GM19463 (cell line): Measurements from ENCODE around the gene SPINK13.
"Not testable (repeated sequence)": the region's sequence is repeated elsewhere in the genome, so short reads cannot be mapped to it uniquely, and the experiment has no call there.

Source experiments
- ATAC-seq: cut with Tn5 transposase; IDR thresholded peaks from one replicate; pipeline ENCODE4 v1.9.1; 2021; ENCODE audit warnings: mild to moderate bottlenecking, moderate library complexity; ENCODE audit not compliant: unreplicated experiment

SPINK13 gene

GRCh38 chr5:148311484-148311883, 42.9 kb downstream of the SPINK13 start:
- no peak for ATAC-seq

GRCh38 chr5:148312153-148312552, 43.6 kb downstream of the SPINK13 start, which contains the start of gene SPINK7:
Gene SPINK7 (plus strand): TSS chr5:148312423. CDS start chr5:148312484, 61 bp downstream.
- no peak for ATAC-seq

DNA sequence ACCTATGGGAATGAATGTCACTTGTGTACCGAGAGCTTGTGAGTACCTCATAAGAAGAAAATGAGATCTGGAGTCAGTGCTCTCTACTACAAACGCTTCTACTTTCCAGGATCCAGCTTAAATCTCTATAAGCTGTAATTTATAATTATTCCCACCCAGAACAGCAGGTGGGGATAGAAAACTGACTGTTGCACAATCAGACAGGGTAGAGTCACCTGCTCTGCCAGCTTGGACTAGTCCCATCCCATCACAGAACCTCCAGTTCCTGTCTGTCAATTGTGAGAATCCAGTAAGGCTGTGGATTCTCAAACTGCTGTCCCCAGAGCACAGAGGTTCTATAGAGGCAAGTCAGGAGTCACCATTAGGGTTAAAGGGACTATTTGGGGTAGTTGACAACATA, 45.6 kb downstream of the SPINK13 start:
- no peak for ATAC-seq

DNA sequence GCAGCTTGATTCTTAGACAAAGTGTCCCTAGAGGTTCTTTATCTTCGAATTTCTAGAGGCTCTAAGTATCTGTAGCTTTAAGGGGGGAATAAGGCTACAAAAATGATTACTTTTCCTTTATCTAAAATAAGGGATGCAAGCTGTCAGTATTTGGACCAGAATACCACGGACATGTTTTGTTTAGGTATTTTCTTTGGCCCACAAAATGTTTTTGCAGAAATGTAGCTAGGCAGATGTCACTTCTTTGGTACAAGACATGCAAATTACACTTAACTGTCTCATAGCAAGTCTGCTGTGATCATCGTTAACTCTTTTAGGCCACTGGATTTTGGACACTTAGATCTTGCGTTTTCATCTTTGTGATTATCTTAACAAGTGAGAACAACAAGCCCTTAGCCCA, 46.1 kb downstream of the SPINK13 start:
- ATAC-seq, result no peak

DNA sequence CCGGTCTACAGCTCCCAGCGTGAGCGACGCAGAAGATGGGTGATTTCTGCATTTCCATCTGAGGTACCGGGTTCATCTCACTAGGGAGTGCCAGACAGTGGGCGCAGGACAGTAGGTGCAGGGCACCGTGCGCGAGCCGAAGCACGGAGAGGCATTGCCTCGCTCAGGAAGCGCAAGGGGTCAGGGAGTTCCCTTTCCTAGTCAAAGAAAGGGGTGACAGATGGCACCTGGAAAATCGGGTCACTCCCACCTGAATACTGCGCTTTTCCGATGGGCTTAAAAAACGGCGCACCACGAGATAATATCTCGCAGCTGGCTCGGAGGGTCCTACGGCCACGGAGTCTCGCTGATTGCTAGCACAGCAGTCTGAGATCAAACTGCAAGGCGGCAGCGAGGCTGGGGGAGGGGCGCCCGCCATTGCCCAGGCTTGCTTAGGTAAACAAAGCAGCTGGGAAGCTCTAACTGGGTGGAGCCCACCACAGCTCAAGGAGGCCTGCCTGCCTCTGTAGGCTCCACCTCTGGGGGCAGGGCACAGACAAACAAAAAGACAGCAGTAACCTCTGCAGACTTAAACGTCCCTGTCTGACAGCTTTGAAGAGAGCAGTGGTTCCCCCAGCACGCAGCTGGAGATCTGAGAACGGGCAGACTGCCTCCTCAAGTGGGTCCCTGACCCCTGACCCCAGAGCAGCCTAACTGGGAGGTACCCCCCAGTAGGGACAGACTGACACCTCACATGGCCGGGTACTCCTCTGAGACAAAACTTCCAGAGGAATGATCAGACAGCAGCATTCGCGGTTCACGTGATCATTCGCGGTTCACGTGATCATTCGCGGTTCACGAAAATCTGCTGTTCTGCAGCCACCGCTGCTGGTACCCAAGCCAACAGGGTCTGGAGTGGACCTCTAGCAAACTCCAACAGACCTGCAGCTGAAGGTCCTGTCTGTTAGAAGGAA, 51.7 kb downstream of the SPINK13 start:
- ATAC-seq, result not testable (repeated sequence)

GRCh38 chr5:148333262-148333849, 64.8 kb downstream of the SPINK13 start:
- no peak for ATAC-seq

GRCh38 chr5:148335259-148335658, 66.7 kb downstream of the SPINK13 start, which contains the start of gene SPINK9:
Gene SPINK9 (plus strand): TSS chr5:148335559. CDS start chr5:148335614, 55 bp downstream.
- ATAC-seq, result no peak
